Panc1 (cell line): ENCODE data around the gene SGSM1. TPM values are rescaled to one million over a fixed set of nuclear protein-coding genes. Genes with fewer than 3 reads are reported as not detected.
A peak's percentile ranks its signal among the peaks of the same experiment; 100 is the strongest.

Experiments
- ATAC-seq: fragments of 200-7000 bp; cut with Tn5 transposase; 2 replicates; pipeline ENCODE4 v1.9.1; 2020; ENCODE audit warnings: mild to moderate bottlenecking, moderate library complexity
- BruUV-seq: library from RNA; stranded (reverse); fragments of 400-500 nt; replicated peaks from 2 replicates; lab custom pipeline; 2021; lab: Mats Ljungman, UMichigan
- CTCF ChIA-PET: fragments of 300-600 bp; sonication (Branson Sonifier 250); formaldehyde crosslinking; loops from one replicate; lab custom pipeline; 2022; ENCODE audit warnings: antibody characterized with exemption; lab: Charles Lee
- POLR2A ChIA-PET: fragments of 300-600 bp; sonication (Branson Sonifier 250); formaldehyde crosslinking; loops from one replicate; lab custom pipeline; 2022; ENCODE audit warnings: antibody characterized with exemption; lab: Charles Lee
- DNase-seq: peaks from one replicate; pipeline ENCODE4 v3.0.0-alpha.2; 2010; ENCODE audit warnings: low read depth, low spot score
- H3K27ac ChIP-seq: 2 replicates; pipeline ENCODE4 v1.5.1; 2011; ENCODE audit warnings: mild to moderate bottlenecking, low read length, inconsistent platforms
- H3K27me3 ChIP-seq: fragments of 200-500 bp; sonication (Bioruptor generic); 2 replicates; pipeline ENCODE4 v1.6.0; 2014; ENCODE audit warnings: low read length, inconsistent platforms; ENCODE audit not compliant: control insufficient read depth, insufficient read depth
- H3K36me3 ChIP-seq: fragments of 200-500 bp; sonication (Bioruptor generic); 2 replicates; pipeline ENCODE4 v1.5.1; 2014; ENCODE audit warnings: inconsistent platforms, mild to moderate bottlenecking, low read length, moderate library complexity; ENCODE audit not compliant: control insufficient read depth, insufficient read depth
- H3K4me1 ChIP-seq: 2 replicates; pipeline ENCODE4 v1.5.1; 2011; ENCODE audit warnings: inconsistent platforms, mild to moderate bottlenecking, low read length, moderate library complexity; ENCODE audit not compliant: control insufficient read depth, insufficient read depth
- H3K4me3 ChIP-seq, 2 experiments: 2 replicates each; pipeline ENCODE4 v1.5.1; 2011 to 2012; ENCODE audit warnings: low read depth in 2 of 2, low read length in 2 of 2, mild to moderate bottlenecking in 2 of 2, inconsistent platforms in 1 of 2, moderate library complexity in 1 of 2
- H3K9me3 ChIP-seq: fragments of 200-500 bp; sonication (Bioruptor generic); 2 replicates; pipeline ENCODE4 v1.5.1; 2014; ENCODE audit warnings: low read depth, mild to moderate bottlenecking, inconsistent platforms, low read length, moderate library complexity; ENCODE audit not compliant: control insufficient read depth, insufficient read depth
- CTCF ChIP-seq: fragments of 450-650 bp; IDR thresholded peaks from 2 replicates; pipeline ENCODE4 v1.5.1; 2017; ENCODE audit warnings: mild to moderate bottlenecking
- POLR2AphosphoS5 ChIP-seq: IDR thresholded peaks from 2 replicates; pipeline ENCODE4 v1.6.1; 2012; ENCODE audit warnings: mild to moderate bottlenecking, low read depth, low read length, moderate library complexity
- REST ChIP-seq, 2 experiments: IDR thresholded peaks; 2 replicates each; pipeline ENCODE4 v1.6.1; 2011 to 2012; ENCODE audit warnings: low read depth in 2 of 2, control low read depth in 1 of 2, low read length in 1 of 2, mild to moderate bottlenecking in 1 of 2, moderate library complexity in 1 of 2; ENCODE audit not compliant: insufficient read depth in 1 of 2
- SIN3A ChIP-seq: IDR thresholded peaks from 2 replicates; pipeline ENCODE4 v1.6.1; 2012; ENCODE audit warnings: low read depth, mild to moderate bottlenecking, low read length, moderate library complexity, borderline replicate concordance; ENCODE audit not compliant: insufficient read depth
- TCF7L2 ChIP-seq: IDR thresholded peaks from 2 replicates; pipeline ENCODE4 v1.6.1; 2011; ENCODE audit warnings: mild to moderate bottlenecking, low read depth, low read length, inconsistent platforms
- in situ Hi-C: cut with HindIII; loops from 2 replicates; pipeline ENCODE4 v1.10.0; 2016; ENCODE audit warnings: low sequenced_read_pairs, low pct_unique_long_range_greater_than_20kb
- intact Hi-C: fragments of 100-400 bp; cut with micrococcal nuclease; formaldehyde crosslinking; loops from one replicate; pipeline ENCODE4 v1.10.0; 2022; ENCODE audit not compliant: unreplicated experiment
- total RNA-seq: library from RNA; stranded (reverse); gene quantifications from one replicate; pipeline ENCODE4 v1.2.1, GENCODE V29; 2021; ENCODE audit not compliant: unreplicated experiment

Gene SGSM1
- total RNA-seq, 1 experiment from 2014 or later = 1.6 TPM

- DNase-seq = no peak
- H3K36me3 ChIP-seq = no peaks in the 10 kb centered on the region
- POLR2A ChIA-PET = interaction anchor here (1.2 kb wide), 1 partner anchor 55 kb away, joined by 5 read pairs; no protein-coding TSS in a partner anchor
- in situ Hi-C loops (no loop called here), intact Hi-C loops (loop anchor here (5.0 kb wide), 1 partner anchor 110 kb away; no protein-coding TSS in a partner anchor)
- H3K27ac ChIP-seq = no peak overlapping the region
- peak; percentile 66 for TF ChIP-seq CTCF
- no peak for TF ChIP-seq POLR2AphosphoS5
- TF ChIP-seq SIN3A = no peak
- no peaks in the 10 kb centered on the region for H3K27me3 ChIP-seq
- H3K9me3 ChIP-seq = no peaks in the 10 kb centered on the region
- peak; percentile 70 for ATAC-seq
- H3K4me3 ChIP-seq = no peak overlapping the region
- H3K4me1 ChIP-seq = peaks cover 6% of the 10 kb centered on the region; the same call in 1 of the 2 replicates
- CTCF ChIA-PET = interaction anchor here (0.6 kb wide), 1 partner anchor 148 kb away, joined by 4 read pairs; no protein-coding TSS in a partner anchor
- BruUV-seq = no TSS peak
These were observed 131.1 kb downstream of the SGSM1 start for GRCh38 chr22:24937114-24937513.

GRCh38 chr22:24938741-24939341, 132.8 kb downstream of the SGSM1 start:
- H3K4me1 ChIP-seq = peaks cover 6% of the 10 kb centered on the region; the same call in 1 of the 2 replicates
- H3K27ac ChIP-seq = no peak overlapping the region
- DNase-seq = no peak
- H3K9me3 ChIP-seq = no peaks in the 10 kb centered on the region
- CTCF ChIA-PET = interaction anchor here (0.6 kb wide), 1 partner anchor 76 kb away, joined by 7 read pairs; no protein-coding TSS in a partner anchor
- intact Hi-C loops (loop anchor here (5.0 kb wide), 1 partner anchor 108 kb away; no protein-coding TSS in a partner anchor), in situ Hi-C loops (no loop called here)
- no peak overlapping the region for H3K4me3 ChIP-seq
- peak; percentile 65 for ATAC-seq
- POLR2A ChIA-PET = no interaction called here
- H3K36me3 ChIP-seq = no peaks in the 10 kb centered on the region
- TF ChIP-seq CTCF (peak; percentile 81), REST (IDR thresholded peaks at IDR 0.05; ENCODE audit: insufficient read depth in 1 of 2, low read depth in 2 of 2, low read length in 1 of 2) (no peak), POLR2AphosphoS5 (no peak), TCF7L2 (no peak), SIN3A (no peak)
- no TSS peak for BruUV-seq
- no peaks in the 10 kb centered on the region for H3K27me3 ChIP-seq
